BLaER1 treated with 17β-estradiol and CSF1 and Interleukin-3, amounts not matched to agents 10 nM and 100 nM (cell line): ENCODE results near the gene CMPK2.

Experiments used
- H3K27ac ChIP-seq, 11 experiments: shearing (Covaris generic); formaldehyde crosslinking; 2 replicates each; pipeline ENCODE4 v1.8.1; 2022
- H3K27me3 ChIP-seq, 11 experiments: shearing (Covaris generic); formaldehyde crosslinking; 2 replicates each; pipeline ENCODE4 v1.8.1; 2022
- H3K36me3 ChIP-seq, 11 experiments: shearing (Covaris generic); formaldehyde crosslinking; 2 replicates each; pipeline ENCODE4 v1.8.1; 2022
- H3K4me1 ChIP-seq, 10 experiments: shearing (Covaris generic); formaldehyde crosslinking; 2 replicates each; pipeline ENCODE4 v1.8.1; 2022
- H3K4me2 ChIP-seq, 11 experiments: shearing (Covaris generic); formaldehyde crosslinking; 2 replicates each; pipeline ENCODE4 v1.8.1; 2022
- H3K4me3 ChIP-seq, 10 experiments: shearing (Covaris generic); formaldehyde crosslinking; 2 replicates each; pipeline ENCODE4 v1.8.1; 2022
- H3K9ac ChIP-seq, 11 experiments: shearing (Covaris generic); formaldehyde crosslinking; 2 replicates each; pipeline ENCODE4 v1.8.1; 2022
- H3K9me3 ChIP-seq, 11 experiments: shearing (Covaris generic); formaldehyde crosslinking; replicated peaks in 1 of 11; 2 replicates each; pipeline ENCODE4 v1.8.1; 2022
- H4K20me1 ChIP-seq, 11 experiments: shearing (Covaris generic); formaldehyde crosslinking; 2 replicates each; pipeline ENCODE4 v1.8.1; 2022
- Cebpa-rat ChIP-seq, 11 experiments: shearing (Covaris generic); IDR thresholded peaks; 2 replicates each; pipeline ENCODE4 v1.8.1; 2022

The CMPK2 gene

GRCh38 chr2:6865346-6866274 is at the start of gene CMPK2:
Gene CMPK2 (minus strand): TSS chr2:6865907. CDS start chr2:6865696, 211 bp downstream.
- no peak for TF ChIP-seq Cebpa-rat (IDR thresholded peaks at IDR 0.05)
- Histone ChIP-seq H3K27me3 (peaks cover 0 to 13% (median 4%) of the 10 kb centered on the region in 11 experiments; a peak in 10 of 22 replicates), H3K4me3 (peak within 1 kb of the TSS; percentile 70 to 85 (median 76)), H3K36me3 (peaks cover 3 to 16% (median 11%) of the 10 kb centered on the region in 11 experiments; a peak in 17 of 22 replicates), H3K4me2 (peak within 1 kb of the TSS; percentile 90 to 100 (median 98)), H4K20me1 (peaks cover 0 to 12% (median 0%) of the 10 kb centered on the region in 11 experiments; a peak in 1 of 22 replicates), H3K9me3 (peaks cover 1 to 14% (median 11%) of the 10 kb centered on the region in 11 experiments), H3K27ac (peak within 1 kb of the TSS; percentile 44 to 88 (median 78); a peak in 21 of 22 replicates), H3K9ac (peak within 1 kb of the TSS; percentile 73 to 87 (median 81)), H3K4me1 (peaks cover 15 to 42% (median 34%) of the 10 kb centered on the region in 10 experiments)

GRCh38 chr2:6915399-6915798 is 49.7 kb upstream of the CMPK2 start:
- no peak for TF ChIP-seq Cebpa-rat (IDR thresholded peaks at IDR 0.05)
- Histone ChIP-seq H3K4me3 (no peak overlapping the region), H4K20me1 (peaks cover 0 to 10% (median 0%) of the 10 kb centered on the region in 11 experiments; a peak in 3 of 22 replicates), H3K9ac (no peak overlapping the region), H3K27ac (no peak overlapping the region), H3K4me2 (no peak overlapping the region), H3K36me3 (no peaks in the 10 kb centered on the region), H3K27me3 (peaks cover 0 to 29% (median 3%) of the 10 kb centered on the region in 11 experiments; a peak in 9 of 22 replicates), H3K9me3 (0 out of 22 replicates have a peak, but pooled peaks cover 0 to 4% (median 0%) of the 10 kb centered on the region in 11 experiments), H3K4me1 (peaks cover 26 to 40% (median 34%) of the 10 kb centered on the region in 10 experiments)

- 0 out of 22 replicates have a peak, but pooled peaks cover 0 to 4% (median 0%) of the 10 kb centered on the region in 11 experiments for H3K9me3 ChIP-seq
- H3K4me3 ChIP-seq: no peak overlapping the region
- H3K27me3 ChIP-seq: peaks cover 0 to 27% (median 3%) of the 10 kb centered on the region in 11 experiments; a peak in 9 of 22 replicates
- no peak overlapping the region for H3K4me2 ChIP-seq
- H3K4me1 ChIP-seq: peaks cover 26 to 40% (median 34%) of the 10 kb centered on the region in 10 experiments
- TF ChIP-seq Cebpa-rat (IDR thresholded peaks at IDR 0.05): no peak
- no peak overlapping the region for H3K9ac ChIP-seq
- no peaks in the 10 kb centered on the region for H3K36me3 ChIP-seq
- peaks cover 0 to 10% (median 0%) of the 10 kb centered on the region in 11 experiments; a peak in 3 of 22 replicates for H4K20me1 ChIP-seq
- no peak overlapping the region for H3K27ac ChIP-seq
Measured at GRCh38 chr2:6914828-6915227, 49.1 kb upstream of the CMPK2 start.

- Histone ChIP-seq H3K4me3 (no peak overlapping the region), H3K9ac (no peak overlapping the region), H3K4me1 (peaks cover 25 to 39% (median 34%) of the 10 kb centered on the region in 10 experiments), H3K36me3 (no peaks in the 10 kb centered on the region), H3K4me2 (no peak overlapping the region), H3K27ac (no peak overlapping the region), H3K9me3 (no peaks in the 10 kb centered on the region), H4K20me1 (no peaks in the 10 kb centered on the region; a peak in 1 of 22 replicates), H3K27me3 (peaks cover 0 to 17% (median 3%) of the 10 kb centered on the region in 11 experiments; a peak in 9 of 22 replicates)
- no peak for TF ChIP-seq Cebpa-rat (IDR thresholded peaks at IDR 0.05)
Measured at GRCh38 chr2:6913415-6914157, 47.9 kb upstream of the CMPK2 start.

GRCh38 chr2:6911721-6912120 is 46.0 kb upstream of the CMPK2 start:
- no peak for TF ChIP-seq Cebpa-rat (IDR thresholded peaks at IDR 0.05)
- peaks cover 0 to 5% (median 0%) of the 10 kb centered on the region in 11 experiments; a peak in 2 of 22 replicates for H3K27me3 ChIP-seq
- no peaks in the 10 kb centered on the region for H3K9me3 ChIP-seq
- H3K4me1 ChIP-seq: peaks cover 25 to 32% (median 29%) of the 10 kb centered on the region in 10 experiments
- H3K9ac ChIP-seq: no peak overlapping the region
- H3K36me3 ChIP-seq: no peaks in the 10 kb centered on the region
- no peak overlapping the region for H3K4me3 ChIP-seq
- peak overlapping the region in 6 of 11 experiments; percentile 62 to 79 (median 74); a peak in 7 of 22 replicates for H3K4me2 ChIP-seq
- no peaks in the 10 kb centered on the region for H4K20me1 ChIP-seq
- no peak overlapping the region for H3K27ac ChIP-seq

- no peak for TF ChIP-seq Cebpa-rat (IDR thresholded peaks at IDR 0.05)
- H3K9ac ChIP-seq: peak overlapping the region in 5 of 11 experiments; percentile 3 to 62 (median 25); a peak in 7 of 22 replicates
- no peaks in the 10 kb centered on the region for H3K36me3 ChIP-seq
- peak overlapping the region; percentile 62 to 81 (median 75) for H3K4me2 ChIP-seq
- H3K4me3 ChIP-seq: no peak overlapping the region
- H3K27me3 ChIP-seq: no peaks in the 10 kb centered on the region
- peaks cover 25 to 32% (median 28%) of the 10 kb centered on the region in 10 experiments for H3K4me1 ChIP-seq
- peak overlapping the region in 8 of 11 experiments; percentile 0 to 67 (median 46); a peak in 13 of 22 replicates for H3K27ac ChIP-seq
- no peaks in the 10 kb centered on the region for H4K20me1 ChIP-seq
- H3K9me3 ChIP-seq: peaks cover 0 to 7% (median 0%) of the 10 kb centered on the region in 11 experiments; a peak in 6 of 22 replicates
Measured at GRCh38 chr2:6909431-6910385, 44.0 kb upstream of the CMPK2 start.

GRCh38 chr2:6908291-6908690 is 42.6 kb upstream of the CMPK2 start:
- no peaks in the 10 kb centered on the region for H3K36me3 ChIP-seq
- peak overlapping the region in 2 of 11 experiments; percentile 62 to 75; a peak in 3 of 22 replicates for H3K4me2 ChIP-seq
- H3K4me1 ChIP-seq: peaks cover 25 to 32% (median 28%) of the 10 kb centered on the region in 10 experiments
- H3K27ac ChIP-seq: no peak overlapping the region
- H3K27me3 ChIP-seq: no peaks in the 10 kb centered on the region
- H3K9me3 ChIP-seq: peaks cover 0 to 18% (median 10%) of the 10 kb centered on the region in 11 experiments; a peak in 14 of 22 replicates
- H3K4me3 ChIP-seq: no peak overlapping the region
- no peak overlapping the region for H3K9ac ChIP-seq
- no peak for TF ChIP-seq Cebpa-rat (IDR thresholded peaks at IDR 0.05)
- H4K20me1 ChIP-seq: no peaks in the 10 kb centered on the region
